Activated CD4-positive, alpha-beta memory T cell treated with anti-CD3 and anti-CD28 coated beads, Interleukin-2, amount 10 ng/mL, durations not matched to agents 7 days and 5 days (primary cell): ENCODE measurements around the gene C2orf68. TPM values are rescaled to one million over a fixed set of nuclear protein-coding genes. Genes with fewer than 3 reads are reported as not detected.

ENCODE experiments used
- CTCF ChIA-PET: fragments of 350-600 bp; sonication (Branson Sonifier 250); formaldehyde crosslinking; loops from one replicate; lab custom pipeline; 2021; ENCODE audit warnings: antibody characterized with exemption, inconsistent platforms; lab: Charles Lee
- POLR2A ChIA-PET: fragments of 350-600 bp; sonication (Branson Sonifier 250); formaldehyde crosslinking; loops from one replicate; lab custom pipeline; 2021; ENCODE audit warnings: antibody characterized with exemption; lab: Charles Lee
- DNase-seq: peaks from one replicate; pipeline ENCODE4 v3.0.0-alpha.2; 2020
- H3K27ac Mint-ChIP-seq: one replicate; pipeline ENCODE4 v1.8.0; 2021; ENCODE audit warnings: mild to moderate bottlenecking, mixed read lengths
- H3K27me3 Mint-ChIP-seq: one replicate; pipeline ENCODE4 v1.8.0; 2021; ENCODE audit warnings: mixed read lengths
- H3K36me3 Mint-ChIP-seq: one replicate; pipeline ENCODE4 v1.8.0; 2021; ENCODE audit warnings: low read depth, mixed read lengths
- H3K4me1 Mint-ChIP-seq: one replicate; pipeline ENCODE4 v1.8.0; 2021; ENCODE audit warnings: mixed read lengths
- H3K4me3 Mint-ChIP-seq: one replicate; pipeline ENCODE4 v1.8.0; 2021; ENCODE audit warnings: mild to moderate bottlenecking, mixed read lengths
- H3K9me3 Mint-ChIP-seq: one replicate; pipeline ENCODE4 v1.8.0; 2021; ENCODE audit warnings: mixed read lengths
- total RNA-seq, 2 experiments: library from RNA; stranded (reverse); gene quantifications; one replicate each; pipeline ENCODE4 v1.2.3, GENCODE V29; 2021

The C2orf68 gene
- total RNA-seq, 2 experiments from 2014 or later = 48.8 to 50.9 TPM

GRCh38 chr2:85585781-85586105 is 26.1 kb downstream of the C2orf68 start:
- peaks cover 57% of the 10 kb centered on the region for H3K4me1 Mint-ChIP-seq
- POLR2A ChIA-PET = interaction anchor here (0.9 to 3.1 kb wide), 11 partner anchors 10 to 612 kb away, joined by 3 to 40 read pairs (median 4); partner anchors contain the start of genes ELMOD3, GGCX, MAT2A and RETSAT
- peaks cover 34% of the 10 kb centered on the region for H3K36me3 Mint-ChIP-seq
- DNase-seq = no peak
- no peaks in the 10 kb centered on the region for H3K9me3 Mint-ChIP-seq
- peak overlapping the region; percentile 91 for H3K4me3 Mint-ChIP-seq
- CTCF ChIA-PET = interaction anchor here (1.3 to 1.4 kb wide), 2 partner anchors 11 to 47 kb away, joined by 3 to 5 read pairs; partner anchors contain the start of gene MAT2A
- H3K27ac Mint-ChIP-seq = peak overlapping the region; percentile 89
- no peaks in the 10 kb centered on the region for H3K27me3 Mint-ChIP-seq

GRCh38 chr2:85584857-85585780 is 26.7 kb downstream of the C2orf68 start:
- peaks cover 58% of the 10 kb centered on the region for H3K4me1 Mint-ChIP-seq
- H3K4me3 Mint-ChIP-seq = peak overlapping the region; percentile 91
- peaks cover 36% of the 10 kb centered on the region for H3K36me3 Mint-ChIP-seq
- peak; percentile 29 for DNase-seq
- peak overlapping the region; percentile 89 for H3K27ac Mint-ChIP-seq
- POLR2A ChIA-PET = interaction anchor here (0.9 to 3.1 kb wide), 11 partner anchors 10 to 612 kb away, joined by 3 to 40 read pairs (median 4); partner anchors contain the start of genes C2orf68, ELMOD3, GGCX and MAT2A
- H3K27me3 Mint-ChIP-seq = no peaks in the 10 kb centered on the region
- H3K9me3 Mint-ChIP-seq = no peaks in the 10 kb centered on the region
- CTCF ChIA-PET = interaction anchor here (1.3 to 1.4 kb wide), 2 partner anchors 11 to 46 kb away, joined by 3 to 5 read pairs; partner anchors contain the start of gene MAT2A

- ChIA-PET CTCF (no interaction called here), POLR2A (interaction anchor here (1.3 to 3.1 kb wide), 6 partner anchors 11 to 613 kb away, joined by 3 to 40 read pairs (median 12); partner anchors contain the start of genes C2orf68, GGCX, MAT2A and RNF181)
- H3K4me3 Mint-ChIP-seq = peak within 1 kb of the TSS; percentile 91
- no peaks in the 10 kb centered on the region for H3K9me3 Mint-ChIP-seq
- DNase-seq = peak; percentile 29
- H3K27ac Mint-ChIP-seq = peak within 1 kb of the TSS; percentile 89
- peaks cover 38% of the 10 kb centered on the region for H3K36me3 Mint-ChIP-seq
- no peaks in the 10 kb centered on the region for H3K27me3 Mint-ChIP-seq
- peaks cover 61% of the 10 kb centered on the region for H3K4me1 Mint-ChIP-seq
Observed at GRCh38 chr2:85584354-85584856, 27.5 kb downstream of the C2orf68 start, which contains the start of gene VAMP5. Gene VAMP5, plus strand, starts transcription at chr2:85584431. Its CDS starts 60 bp downstream, at chr2:85584491.

- peak; percentile 50 for DNase-seq
- Mint-ChIP-seq H3K4me1 (peaks cover 66% of the 10 kb centered on the region), H3K27ac (peak overlapping the region; percentile 88), H3K36me3 (peaks cover 42% of the 10 kb centered on the region), H3K9me3 (no peaks in the 10 kb centered on the region), H3K4me3 (peak overlapping the region; percentile 91), H3K27me3 (no peaks in the 10 kb centered on the region)
- POLR2A ChIA-PET = interaction anchor here (0.9 to 3.1 kb wide), 8 partner anchors 9 to 257 kb away, joined by 3 to 40 read pairs (median 10); partner anchors contain the start of genes C2orf68, GGCX, MAT2A and RNF181
- CTCF ChIA-PET = no interaction called here
Observed at GRCh38 chr2:85583667-85584353, 28.1 kb downstream of the C2orf68 start.

GRCh38 chr2:85582492-85582891 is 29.4 kb downstream of the C2orf68 start:
- DNase-seq = no peak
- Mint-ChIP-seq H3K4me1 (peaks cover 66% of the 10 kb centered on the region), H3K27ac (peak overlapping the region; percentile 14), H3K27me3 (no peaks in the 10 kb centered on the region), H3K36me3 (peaks cover 47% of the 10 kb centered on the region), H3K9me3 (no peaks in the 10 kb centered on the region), H3K4me3 (no peak overlapping the region)
- ChIA-PET CTCF (no interaction called here), POLR2A (no interaction called here)

- ChIA-PET POLR2A (interaction anchor here (3.5 to 4.9 kb wide), 2 partner anchors 15 to 41 kb away, joined by 28 to 38 read pairs; partner anchors contain the start of genes MAT2A and RNF181), CTCF (no interaction called here)
- Mint-ChIP-seq H3K27ac (no peak overlapping the region), H3K4me1 (peaks cover 52% of the 10 kb centered on the region), H3K9me3 (no peaks in the 10 kb centered on the region), H3K4me3 (no peak overlapping the region), H3K27me3 (no peaks in the 10 kb centered on the region), H3K36me3 (peaks cover 46% of the 10 kb centered on the region)
- no peak for DNase-seq
Observed at GRCh38 chr2:85580206-85580605, 31.7 kb downstream of the C2orf68 start.

GRCh38 chr2:85579266-85579935 is 32.5 kb downstream of the C2orf68 start:
- peak overlapping the region; percentile 97 for H3K4me3 Mint-ChIP-seq
- H3K4me1 Mint-ChIP-seq = peaks cover 48% of the 10 kb centered on the region
- POLR2A ChIA-PET = interaction anchor here (0.6 to 4.9 kb wide), 9 partner anchors 8 to 173 kb away, joined by 3 to 38 read pairs (median 6); partner anchors contain the start of genes GGCX, MAT2A, RNF181 and SH2D6
- CTCF ChIA-PET = no interaction called here
- no peak for DNase-seq
- H3K9me3 Mint-ChIP-seq = no peaks in the 10 kb centered on the region
- H3K36me3 Mint-ChIP-seq = peaks cover 44% of the 10 kb centered on the region
- H3K27me3 Mint-ChIP-seq = no peaks in the 10 kb centered on the region
- peak overlapping the region; percentile 68 for H3K27ac Mint-ChIP-seq

GRCh38 chr2:85578243-85579180 is 33.4 kb downstream of the C2orf68 start:
- H3K27ac Mint-ChIP-seq = peak overlapping the region; percentile 68
- peaks cover 42% of the 10 kb centered on the region for H3K4me1 Mint-ChIP-seq
- peak; percentile 35 for DNase-seq
- CTCF ChIA-PET = interaction anchor here (1.2 to 1.8 kb wide), 4 partner anchors 9 to 59 kb away, joined by 3 to 6 read pairs (median 4); no protein-coding TSS in a partner anchor
- H3K27me3 Mint-ChIP-seq = no peaks in the 10 kb centered on the region
- peak overlapping the region; percentile 97 for H3K4me3 Mint-ChIP-seq
- no peaks in the 10 kb centered on the region for H3K9me3 Mint-ChIP-seq
- peaks cover 39% of the 10 kb centered on the region for H3K36me3 Mint-ChIP-seq
- POLR2A ChIA-PET = interaction anchor here (0.6 to 4.9 kb wide), 20 partner anchors 9 to 225 kb away, joined by 3 to 38 read pairs (median 4); partner anchors contain the start of genes C2orf68, ELMOD3, GGCX and MAT2A

- H3K4me3 Mint-ChIP-seq = peak within 1 kb of the TSS; percentile 97
- POLR2A ChIA-PET = interaction anchor here (0.6 to 4.9 kb wide), 18 partner anchors 10 to 399 kb away, joined by 3 to 38 read pairs (median 4); partner anchors contain the start of genes C2orf68, ELMOD3, MAT2A and RETSAT
- peaks cover 2% of the 10 kb centered on the region for H3K27me3 Mint-ChIP-seq
- no peaks in the 10 kb centered on the region for H3K9me3 Mint-ChIP-seq
- peak; percentile 71 for DNase-seq
- peaks cover 37% of the 10 kb centered on the region for H3K4me1 Mint-ChIP-seq
- peaks cover 31% of the 10 kb centered on the region for H3K36me3 Mint-ChIP-seq
- CTCF ChIA-PET = interaction anchor here (0.7 to 1.8 kb wide), 7 partner anchors 8 to 171 kb away, joined by 3 to 6 read pairs (median 3); partner anchors contain the start of gene GGCX
- H3K27ac Mint-ChIP-seq = peak within 1 kb of the TSS; percentile 68
Observed at GRCh38 chr2:85577386-85578242, 34.3 kb downstream of the C2orf68 start, which contains the start of gene VAMP8. Gene VAMP8, plus strand, starts transcription at chr2:85577586. Its CDS starts 61 bp downstream, at chr2:85577647.

GRCh38 chr2:85577063-85577385 is 34.8 kb downstream of the C2orf68 start:
- Mint-ChIP-seq H3K4me1 (peaks cover 34% of the 10 kb centered on the region), H3K36me3 (peaks cover 26% of the 10 kb centered on the region), H3K27ac (peak overlapping the region; percentile 68), H3K4me3 (peak overlapping the region; percentile 97), H3K9me3 (no peaks in the 10 kb centered on the region), H3K27me3 (peaks cover 6% of the 10 kb centered on the region)
- POLR2A ChIA-PET = interaction anchor here (0.6 to 4.9 kb wide), 12 partner anchors 10 to 399 kb away, joined by 3 to 38 read pairs (median 6); partner anchors contain the start of genes C2orf68, ELMOD3, MAT2A and RETSAT
- CTCF ChIA-PET = interaction anchor here (0.7 to 1.8 kb wide), 6 partner anchors 15 to 665 kb away, joined by 3 to 6 read pairs (median 3); partner anchors contain the start of gene GGCX
- DNase-seq = no peak
